HCT116 (cell line): ENCODE measurements around the gene POMT1. TPM values are rescaled to one million over a fixed set of nuclear protein-coding genes. Genes with fewer than 3 reads are reported as not detected.

ENCODE experiments used
- ATAC-seq: fragments of 200-7000 bp; cut with Tn5 transposase; 2 replicates; pipeline ENCODE4 v1.9.1; 2020; ENCODE audit warnings: mild to moderate bottlenecking, moderate library complexity
- BruUV-seq: library from RNA; stranded (reverse); fragments of 400-500 nt; replicated peaks from 2 replicates; lab custom pipeline; 2021; lab: Mats Ljungman, UMichigan
- CTCF ChIA-PET: fragments of 300-600 bp; sonication (Branson Sonifier 250); formaldehyde crosslinking; loops from one replicate; lab custom pipeline; 2021; ENCODE audit warnings: antibody characterized with exemption; lab: Charles Lee
- POLR2A ChIA-PET: fragments of 300-600, 350-600 bp; sonication (Branson Sonifier 250); formaldehyde crosslinking; loops from one replicate; lab custom pipeline; 2021; ENCODE audit warnings: antibody characterized with exemption; lab: Charles Lee
- RAD21 ChIA-PET, 2 experiments: fragments of 300-600 bp; sonication (Branson Sonifier 250); formaldehyde crosslinking; loops; one replicate each; lab custom pipeline; 2023; ENCODE audit warnings: low total read pairs in 2 of 2; ENCODE audit not compliant: uncharacterized antibody in 2 of 2, unreplicated experiment in 2 of 2, low non-redundant PET in 1 of 2; lab: Charles Lee
- DNase-seq: peaks from one replicate; pipeline ENCODE4 v3.0.0-alpha.2; 2010; ENCODE audit warnings: low read depth, low spot score
- H2AFZ ChIP-seq: fragments of 200-600 bp; shearing (Covaris generic), sonication (generic); 2 replicates; pipeline ENCODE4 v1.6.1; 2017; ENCODE audit warnings: low read depth, mixed run types, mixed read lengths, antibody characterized with exemption, low read length; ENCODE audit not compliant: poor library complexity, severe bottlenecking
- H3K27ac ChIP-seq: 2 replicates; pipeline ENCODE4 v1.5.1; 2012; ENCODE audit warnings: low read depth, low read length
- H3K27me3 ChIP-seq: fragments of 200-600 bp; sonication (generic); 2 replicates; pipeline ENCODE4 v1.6.1; 2016; ENCODE audit warnings: mixed run types, low read length, mixed read lengths; ENCODE audit not compliant: insufficient read depth
- H3K36me3 ChIP-seq, 2 experiments: fragments of 200-500 bp in 1 of 2; fragments of 200-600 bp in 1 of 2; sonication (Bioruptor generic) in 1 of 2; sonication (generic) in 1 of 2; 2 replicates each; pipeline versions ENCODE4 v1.5.1 to v1.6.1; 2014 to 2016; ENCODE audit warnings: low read length in 2 of 2, inconsistent platforms in 1 of 2, mixed read lengths in 1 of 2, mixed run types in 1 of 2; ENCODE audit not compliant: insufficient read depth in 2 of 2, control insufficient read depth in 1 of 2
- H3K4me1 ChIP-seq, 2 experiments: fragments of 200-600 bp in 1 of 2; sonication (generic) in 1 of 2; 2 replicates each; pipeline versions ENCODE4 v1.5.1 to v1.6.1; 2012 to 2017; ENCODE audit warnings: low read length in 2 of 2, inconsistent platforms in 1 of 2, mild to moderate bottlenecking in 1 of 2, mixed read lengths in 1 of 2, mixed run types in 1 of 2, moderate library complexity in 1 of 2; ENCODE audit not compliant: insufficient read depth in 2 of 2, control insufficient read depth in 1 of 2
- H3K4me2 ChIP-seq: fragments of 200-600 bp; sonication (generic); 2 replicates; pipeline ENCODE4 v1.6.1; 2017; ENCODE audit warnings: mixed run types, low read length, mixed read lengths
- H3K4me3 ChIP-seq, 2 experiments: fragments of 200-600 bp in 1 of 2; sonication (generic) in 1 of 2; replicated peaks in 1 of 2; 2 replicates each; pipeline ENCODE4 v1.5.1; 2011 to 2016; ENCODE audit warnings: low read length in 2 of 2, control low read depth in 1 of 2, low read depth in 1 of 2, mild to moderate bottlenecking in 1 of 2, mixed read lengths in 1 of 2, mixed run types in 1 of 2
- H3K79me2 ChIP-seq: fragments of 200-600 bp; sonication (generic); 2 replicates; pipeline ENCODE4 v1.6.1; 2017; ENCODE audit warnings: mild to moderate bottlenecking, mixed run types, low read length, moderate library complexity, mixed read lengths; ENCODE audit not compliant: insufficient read depth
- H3K9ac ChIP-seq: fragments of 200-600 bp; sonication (generic); 2 replicates; pipeline ENCODE4 v1.6.1; 2016; ENCODE audit warnings: low read length, mixed read lengths
- H3K9me2 ChIP-seq: fragments of 200-600 bp; sonication (generic), shearing (Covaris generic); 2 replicates; pipeline ENCODE4 v1.6.1; 2017; ENCODE audit warnings: mixed run types, mild to moderate bottlenecking, moderate library complexity; ENCODE audit not compliant: insufficient read depth
- H3K9me3 ChIP-seq, 2 experiments: fragments of 200-500 bp in 1 of 2; fragments of 200-600 bp in 1 of 2; sonication (Bioruptor generic) in 1 of 2; sonication (generic) in 1 of 2; 2 replicates each; pipeline ENCODE4 v1.6.1; 2014 to 2017; ENCODE audit warnings: low read length in 2 of 2, mixed read lengths in 2 of 2, inconsistent platforms in 1 of 2, low read depth in 1 of 2, mild to moderate bottlenecking in 1 of 2, mixed run types in 1 of 2, moderate library complexity in 1 of 2; ENCODE audit not compliant: control insufficient read depth in 1 of 2, insufficient read depth in 1 of 2
- H4K20me1 ChIP-seq: fragments of 200-600 bp; sonication (generic), shearing (Covaris generic); 2 replicates; pipeline ENCODE4 v1.6.1; 2017; ENCODE audit warnings: mixed run types, mild to moderate bottlenecking, moderate library complexity; ENCODE audit not compliant: insufficient read depth
- CBX3 ChIP-seq: IDR thresholded peaks from 2 replicates; pipeline ENCODE4 v1.6.1; 2012; ENCODE audit warnings: low read depth
- CEBPB ChIP-seq: IDR thresholded peaks from 2 replicates; pipeline ENCODE4 v1.6.1; 2012; ENCODE audit warnings: low read depth
- ELF1 ChIP-seq: IDR thresholded peaks from 2 replicates; pipeline ENCODE4 v1.6.1; 2012; ENCODE audit warnings: low read depth, borderline replicate concordance
- EZH2phosphoT487 ChIP-seq: fragments of 200-600 bp; IDR thresholded peaks from 2 replicates; pipeline ENCODE4 v1.6.1; 2018; ENCODE audit warnings: antibody characterized with exemption, borderline replicate concordance
- JUND ChIP-seq: IDR thresholded peaks from 2 replicates; pipeline ENCODE4 v1.6.1; 2012
- MAX ChIP-seq: IDR thresholded peaks from 2 replicates; pipeline ENCODE4 v1.6.1; 2012
- POLR2A ChIP-seq: IDR thresholded peaks from 2 replicates; pipeline ENCODE4 v1.7.0; 2011; ENCODE audit warnings: borderline replicate concordance; ENCODE audit not compliant: insufficient read depth, insufficient read length; ENCODE audit errors: extremely low read depth
- RAD21 ChIP-seq: IDR thresholded peaks from 2 replicates; pipeline ENCODE4 v1.6.1; 2012; ENCODE audit warnings: low read depth, mild to moderate bottlenecking
- SIN3A ChIP-seq: IDR thresholded peaks from 2 replicates; pipeline ENCODE4 v1.6.1; 2012; ENCODE audit warnings: low read depth
- SP1 ChIP-seq: IDR thresholded peaks from 2 replicates; pipeline ENCODE4 v1.6.1; 2012; ENCODE audit warnings: low read depth
- SRF ChIP-seq: IDR thresholded peaks from 2 replicates; pipeline ENCODE4 v1.6.1; 2012; ENCODE audit warnings: low read depth
- TCF7L2 ChIP-seq: IDR thresholded peaks from 2 replicates; pipeline ENCODE4 v1.7.0; 2011; ENCODE audit warnings: borderline replicate concordance, inconsistent platforms; ENCODE audit not compliant: insufficient read depth, insufficient read length; ENCODE audit errors: extremely low read depth
- YY1 ChIP-seq: IDR thresholded peaks from 2 replicates; pipeline ENCODE4 v1.6.1; 2011; ENCODE audit warnings: low read length, low read depth, moderate library complexity, mild to moderate bottlenecking; ENCODE audit not compliant: insufficient replicate concordance; ENCODE audit errors: extremely low read depth
- ZBTB33 ChIP-seq: IDR thresholded peaks from 2 replicates; pipeline ENCODE4 v1.6.1; 2011; ENCODE audit warnings: mild to moderate bottlenecking, low read length, moderate library complexity; ENCODE audit not compliant: insufficient replicate concordance; ENCODE audit errors: extremely low read depth
- intact Hi-C: fragments of 100-400 bp; cut with micrococcal nuclease; formaldehyde crosslinking; loops from 2 replicates; pipeline ENCODE4 v1.10.0; 2022
- total RNA-seq: library from RNA; stranded (reverse); gene quantifications from one replicate; pipeline ENCODE4 v1.2.1, GENCODE V29; 2021; ENCODE audit not compliant: unreplicated experiment
- TF ChIP-seq, protein P1 (sequence below), 3 experiments: fragments of 200-600 bp in 1 of 3; sonication (generic) in 1 of 3; IDR thresholded peaks in 2 of 3; conservative IDR thresholded peaks in 1 of 3; 2 replicates each; pipeline ENCODE4 v1.5.1; 2012 to 2017; ENCODE audit warnings: low read depth in 2 of 3, low read length in 2 of 3, antibody characterized with exemption in 1 of 3, borderline replicate concordance in 1 of 3, control low read depth in 1 of 3, mild to moderate bottlenecking in 1 of 3, mixed read lengths in 1 of 3, mixed run types in 1 of 3, moderate library complexity in 1 of 3; ENCODE audit not compliant: insufficient read depth in 1 of 3
- TF ChIP-seq, protein P2 (sequence below): IDR thresholded peaks from 2 replicates; pipeline ENCODE4 v1.6.1; 2012

POMT1 gene
- total RNA-seq, 1 experiment from 2014 or later: 21.4 TPM

DNA sequence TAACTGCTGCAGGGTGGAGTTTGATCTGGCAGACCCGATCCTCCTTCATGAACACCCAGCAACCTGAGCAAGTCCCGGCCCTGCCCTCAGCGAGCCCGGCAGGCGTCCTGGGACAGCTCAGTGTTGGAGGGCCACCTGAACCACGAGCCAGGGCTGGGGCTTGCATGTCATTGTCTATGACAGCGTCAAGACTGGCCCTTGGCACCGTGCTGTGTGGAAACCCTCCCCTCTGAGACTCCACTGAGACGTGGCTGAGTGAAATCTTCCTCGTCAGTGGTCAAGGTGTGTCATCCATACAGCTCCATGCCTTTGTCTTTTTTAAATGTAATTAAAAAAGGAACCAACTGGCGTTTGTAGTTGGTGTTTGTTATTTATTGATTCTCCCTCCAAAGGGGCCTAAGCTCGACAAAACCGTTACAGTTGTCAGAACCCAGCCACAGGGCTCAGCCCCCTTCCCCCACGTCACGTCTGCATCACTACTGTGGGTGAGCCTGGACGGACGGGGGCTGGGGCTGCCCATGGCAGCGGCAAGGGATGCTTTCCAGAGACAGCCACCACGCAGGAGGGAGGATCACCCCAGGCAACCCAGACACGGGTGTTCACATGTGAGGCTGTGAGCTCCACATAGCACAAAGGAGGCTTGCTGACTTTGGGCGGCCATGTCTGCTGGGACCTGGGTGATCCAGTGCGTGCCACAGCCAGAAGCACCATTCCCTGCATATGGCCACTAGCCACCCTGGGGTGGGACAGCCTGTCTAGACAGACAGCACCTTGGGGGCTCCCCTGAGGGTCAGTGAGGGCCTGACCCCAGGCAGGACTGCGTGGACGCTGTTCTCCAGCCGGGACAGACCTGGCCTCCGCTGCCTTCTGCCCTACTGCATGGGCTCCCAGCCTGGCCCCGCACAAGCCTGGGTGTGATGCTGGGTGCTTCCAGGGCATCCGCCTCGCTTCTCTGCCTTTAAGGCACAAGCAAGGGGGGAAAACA lies 21.0 kb downstream of the POMT1 start:
- ATAC-seq: 0 out of 2 replicates have a peak, but pooled peaks have one; percentile 17
- Histone ChIP-seq H3K9me2 (no peaks in the 10 kb centered on the region), H3K4me2 (no peak overlapping the region), H4K20me1 (no peaks in the 10 kb centered on the region), H3K9ac (no peak overlapping the region), H3K4me3 (no peak overlapping the region), H3K9me3 (no peaks in the 10 kb centered on the region), H3K27ac (no peak overlapping the region), H3K36me3 (peaks cover 13 to 24% of the 10 kb centered on the region in 2 experiments; a peak in 3 of 4 replicates), H3K79me2 (no peaks in the 10 kb centered on the region), H3K27me3 (no peaks in the 10 kb centered on the region), H3K4me1 (no peaks in the 10 kb centered on the region), H2AFZ (no peak overlapping the region)
- intact Hi-C loops: no loop called here
- no TSS peak for BruUV-seq
- ChIA-PET RAD21 (no interaction called here), CTCF (no interaction called here), POLR2A (no interaction called here)
- no peak for TF ChIP-seq ZBTB33
- TF ChIP-seq EZH2phosphoT487: no peak
- TF ChIP-seq MAX: no peak
- no peak for TF ChIP-seq SP1
- no peak for TF ChIP-seq SRF
- no peak for TF ChIP-seq CBX3
- no peak for TF ChIP-seq POLR2A
- TF ChIP-seq RAD21: no peak
- TF ChIP-seq, protein P1, sequence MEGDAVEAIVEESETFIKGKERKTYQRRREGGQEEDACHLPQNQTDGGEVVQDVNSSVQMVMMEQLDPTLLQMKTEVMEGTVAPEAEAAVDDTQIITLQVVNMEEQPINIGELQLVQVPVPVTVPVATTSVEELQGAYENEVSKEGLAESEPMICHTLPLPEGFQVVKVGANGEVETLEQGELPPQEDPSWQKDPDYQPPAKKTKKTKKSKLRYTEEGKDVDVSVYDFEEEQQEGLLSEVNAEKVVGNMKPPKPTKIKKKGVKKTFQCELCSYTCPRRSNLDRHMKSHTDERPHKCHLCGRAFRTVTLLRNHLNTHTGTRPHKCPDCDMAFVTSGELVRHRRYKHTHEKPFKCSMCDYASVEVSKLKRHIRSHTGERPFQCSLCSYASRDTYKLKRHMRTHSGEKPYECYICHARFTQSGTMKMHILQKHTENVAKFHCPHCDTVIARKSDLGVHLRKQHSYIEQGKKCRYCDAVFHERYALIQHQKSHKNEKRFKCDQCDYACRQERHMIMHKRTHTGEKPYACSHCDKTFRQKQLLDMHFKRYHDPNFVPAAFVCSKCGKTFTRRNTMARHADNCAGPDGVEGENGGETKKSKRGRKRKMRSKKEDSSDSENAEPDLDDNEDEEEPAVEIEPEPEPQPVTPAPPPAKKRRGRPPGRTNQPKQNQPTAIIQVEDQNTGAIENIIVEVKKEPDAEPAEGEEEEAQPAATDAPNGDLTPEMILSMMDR (IDR thresholded peaks at IDR 0.05 in 2 of 3, conservative IDR thresholded peaks at IDR 0.05 in 1 of 3; ENCODE audit: borderline replicate concordance in 1 of 3, insufficient read depth in 1 of 3, low read depth in 2 of 3, low read length in 2 of 3): no peak
- TF ChIP-seq SIN3A: no peak
- no peak for TF ChIP-seq TCF7L2
- no peak for TF ChIP-seq ELF1
- no peak for TF ChIP-seq CEBPB
- TF ChIP-seq, protein P2, sequence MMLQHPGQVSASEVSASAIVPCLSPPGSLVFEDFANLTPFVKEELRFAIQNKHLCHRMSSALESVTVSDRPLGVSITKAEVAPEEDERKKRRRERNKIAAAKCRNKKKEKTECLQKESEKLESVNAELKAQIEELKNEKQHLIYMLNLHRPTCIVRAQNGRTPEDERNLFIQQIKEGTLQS: no peak
- no peak for TF ChIP-seq YY1
- no peak for TF ChIP-seq JUND
- no peak for DNase-seq
